ENCODE measurements around the gene DLX1.
"Not testable (repeated sequence)": the region's sequence is repeated elsewhere in the genome, so short reads cannot be mapped to it uniquely, and the experiment has no call there.

DLX1 gene

DNA sequence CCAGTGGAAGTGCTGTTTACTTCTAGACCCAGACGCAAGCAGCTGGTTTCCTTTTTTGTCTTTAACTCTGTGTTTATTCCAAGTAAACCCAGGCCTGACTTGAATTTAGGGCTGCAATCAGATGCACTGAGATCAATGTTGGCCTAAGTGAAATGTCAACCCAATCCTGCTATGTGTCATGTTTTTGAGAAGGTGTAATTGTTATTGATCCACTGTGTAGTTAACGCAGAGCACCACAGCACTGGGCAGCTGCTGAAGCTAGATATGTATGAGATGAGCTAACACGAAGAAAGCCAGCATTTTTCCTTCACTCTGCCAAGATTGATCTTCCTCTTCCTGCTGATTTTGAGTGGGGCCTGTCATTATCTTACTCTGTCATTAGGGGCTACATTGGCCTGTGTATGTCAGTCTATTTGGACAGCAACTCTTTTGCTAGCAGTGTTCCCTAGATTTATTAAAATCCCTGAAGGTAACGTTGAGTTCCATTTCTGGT lies 18.9 kb upstream of the DLX1 start:
- no peak overlapping the region for H3K4me3 ChIP-seq (ENCODE audit: low read depth in 1 of 2, low read length in 2 of 2)
- no peak overlapping the region for H3K9ac ChIP-seq (ENCODE audit: low read depth in 1 of 2, low read length in 2 of 2)
- H3K4me1 ChIP-seq (ENCODE audit: control insufficient read depth in 1 of 2, insufficient read depth in 2 of 2, low read length in 2 of 2): no peaks in the 10 kb centered on the region
- H3K27me3 ChIP-seq (ENCODE audit: control insufficient read depth in 1 of 2, insufficient read depth in 2 of 2, low read length in 2 of 2): no peaks in the 10 kb centered on the region
- H3K9me3 ChIP-seq (ENCODE audit: control insufficient read depth in 1 of 2, low read length in 2 of 2): no peaks in the 10 kb centered on the region
- H3K36me3 ChIP-seq (ENCODE audit: control insufficient read depth in 1 of 2, insufficient read depth in 2 of 2, low read length in 2 of 2): no peaks in the 10 kb centered on the region
- no peak overlapping the region for H3K27ac ChIP-seq (ENCODE audit: low read depth, low read length)

DNA sequence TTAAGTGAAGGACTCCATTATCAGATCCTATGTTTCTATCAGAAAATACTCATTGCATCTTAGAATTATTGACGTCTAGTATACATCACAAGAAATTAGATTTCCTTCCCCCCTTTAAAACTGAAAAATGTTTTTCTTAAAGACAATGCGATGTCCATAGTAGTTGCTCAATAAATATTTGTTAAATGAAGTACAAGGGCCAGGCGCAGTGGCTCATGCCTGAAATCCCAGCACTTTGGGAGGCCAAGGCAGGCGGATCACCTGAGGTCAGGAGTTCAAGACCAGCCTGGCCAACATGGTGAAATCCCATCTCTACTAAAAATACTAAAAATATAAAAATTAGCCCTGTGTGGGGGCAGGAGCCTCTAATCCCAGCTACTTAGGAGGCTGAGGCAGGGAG lies 17.4 kb upstream of the DLX1 start:
- not testable (repeated sequence) for H3K27ac ChIP-seq (ENCODE audit: low read depth, low read length); H3K9me3 ChIP-seq (ENCODE audit: control insufficient read depth in 1 of 2, low read length in 2 of 2); H3K4me3 ChIP-seq (ENCODE audit: low read depth in 1 of 2, low read length in 2 of 2); H3K4me1 ChIP-seq (ENCODE audit: control insufficient read depth in 1 of 2, insufficient read depth in 2 of 2, low read length in 2 of 2); H3K27me3 ChIP-seq (ENCODE audit: control insufficient read depth in 1 of 2, insufficient read depth in 2 of 2, low read length in 2 of 2); H3K9ac ChIP-seq (ENCODE audit: low read depth in 1 of 2, low read length in 2 of 2); H3K36me3 ChIP-seq (ENCODE audit: control insufficient read depth in 1 of 2, insufficient read depth in 2 of 2, low read length in 2 of 2)

DNA sequence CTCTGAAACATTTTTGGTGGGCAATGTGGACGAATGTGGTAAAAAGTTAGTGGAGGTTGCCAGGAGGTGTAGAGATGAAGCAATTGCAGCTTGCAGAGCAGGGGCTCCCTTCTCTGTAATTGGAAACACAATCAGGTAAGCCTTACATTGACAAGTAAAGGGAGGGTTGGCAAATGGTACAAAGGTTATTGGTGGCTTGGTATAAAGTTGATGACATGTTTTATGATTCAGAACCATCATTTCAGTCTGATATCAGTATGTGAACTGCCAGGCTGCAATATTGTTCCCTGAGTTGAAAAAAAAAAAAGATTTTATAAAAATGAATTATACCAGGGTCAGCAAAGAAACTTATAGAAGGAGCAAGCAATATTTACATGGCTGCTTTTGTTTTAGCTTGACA lies 14.4 kb upstream of the DLX1 start:
- Histone ChIP-seq H3K27ac (ENCODE audit: low read depth, low read length) (no peak overlapping the region), H3K27me3 (ENCODE audit: control insufficient read depth in 1 of 2, insufficient read depth in 2 of 2, low read length in 2 of 2) (peaks cover 0 to 5% of the 10 kb centered on the region in 2 donors), H3K9me3 (ENCODE audit: control insufficient read depth in 1 of 2, low read length in 2 of 2) (no peaks in the 10 kb centered on the region), H3K36me3 (ENCODE audit: control insufficient read depth in 1 of 2, insufficient read depth in 2 of 2, low read length in 2 of 2) (no peaks in the 10 kb centered on the region), H3K9ac (ENCODE audit: low read depth in 1 of 2, low read length in 2 of 2) (no peak overlapping the region), H3K4me1 (ENCODE audit: control insufficient read depth in 1 of 2, insufficient read depth in 2 of 2, low read length in 2 of 2) (no peaks in the 10 kb centered on the region), H3K4me3 (ENCODE audit: low read depth in 1 of 2, low read length in 2 of 2) (no peak overlapping the region)

DNA sequence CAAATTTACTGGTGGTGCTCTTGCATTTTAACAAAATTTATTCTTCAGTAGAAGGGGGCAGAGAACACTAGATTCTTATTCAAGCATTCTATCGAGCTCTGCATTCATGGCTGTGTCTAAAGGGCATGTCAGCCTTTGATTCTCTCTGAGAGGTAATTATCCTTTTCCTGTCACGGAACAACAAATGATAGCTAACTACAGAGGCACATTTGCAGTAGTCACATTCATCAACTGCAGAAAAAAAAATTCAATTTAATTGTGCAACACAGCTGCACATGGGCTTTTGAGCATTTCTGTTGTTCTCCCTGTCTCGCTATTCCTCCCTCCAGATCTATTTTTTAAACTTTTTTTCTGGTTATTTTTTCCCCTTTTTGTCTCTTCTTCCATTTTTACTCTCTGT lies 13.0 kb upstream of the DLX1 start:
- H3K27ac ChIP-seq (ENCODE audit: low read depth, low read length): no peak overlapping the region
- no peaks in the 10 kb centered on the region for H3K4me1 ChIP-seq (ENCODE audit: control insufficient read depth in 1 of 2, insufficient read depth in 2 of 2, low read length in 2 of 2)
- peaks cover 0 to 5% of the 10 kb centered on the region in 2 donors for H3K27me3 ChIP-seq (ENCODE audit: control insufficient read depth in 1 of 2, insufficient read depth in 2 of 2, low read length in 2 of 2)
- H3K4me3 ChIP-seq (ENCODE audit: low read depth in 1 of 2, low read length in 2 of 2): no peak overlapping the region
- H3K36me3 ChIP-seq (ENCODE audit: control insufficient read depth in 1 of 2, insufficient read depth in 2 of 2, low read length in 2 of 2): no peaks in the 10 kb centered on the region
- no peak overlapping the region for H3K9ac ChIP-seq (ENCODE audit: low read depth in 1 of 2, low read length in 2 of 2)
- no peaks in the 10 kb centered on the region for H3K9me3 ChIP-seq (ENCODE audit: control insufficient read depth in 1 of 2, low read length in 2 of 2)

DNA sequence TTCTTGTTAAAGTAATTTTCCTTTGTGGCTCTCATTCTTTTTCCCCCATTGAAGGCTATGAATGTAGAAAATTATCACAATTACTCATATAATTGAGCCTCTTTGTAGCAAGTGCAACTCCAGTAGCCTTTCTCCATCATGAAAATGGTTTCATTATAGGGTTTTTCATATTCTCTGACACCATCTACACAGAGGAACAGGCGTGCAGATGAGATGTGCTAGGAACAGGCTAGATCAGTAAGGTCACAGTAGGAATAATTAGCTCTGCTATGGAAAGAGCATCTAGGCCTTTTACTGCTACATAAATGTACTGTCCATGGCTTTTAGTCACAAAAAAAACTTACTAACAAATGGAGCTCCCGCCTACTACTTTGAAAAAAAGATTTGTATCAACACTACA lies 12.6 kb upstream of the DLX1 start:
- Histone ChIP-seq H3K4me3 (ENCODE audit: low read depth in 1 of 2, low read length in 2 of 2) (no peak overlapping the region), H3K27me3 (ENCODE audit: control insufficient read depth in 1 of 2, insufficient read depth in 2 of 2, low read length in 2 of 2) (peaks cover 0 to 5% of the 10 kb centered on the region in 2 donors), H3K9me3 (ENCODE audit: control insufficient read depth in 1 of 2, low read length in 2 of 2) (no peaks in the 10 kb centered on the region), H3K27ac (ENCODE audit: low read depth, low read length) (no peak overlapping the region), H3K4me1 (ENCODE audit: control insufficient read depth in 1 of 2, insufficient read depth in 2 of 2, low read length in 2 of 2) (no peaks in the 10 kb centered on the region), H3K9ac (ENCODE audit: low read depth in 1 of 2, low read length in 2 of 2) (no peak overlapping the region), H3K36me3 (ENCODE audit: control insufficient read depth in 1 of 2, insufficient read depth in 2 of 2, low read length in 2 of 2) (no peaks in the 10 kb centered on the region)

DNA sequence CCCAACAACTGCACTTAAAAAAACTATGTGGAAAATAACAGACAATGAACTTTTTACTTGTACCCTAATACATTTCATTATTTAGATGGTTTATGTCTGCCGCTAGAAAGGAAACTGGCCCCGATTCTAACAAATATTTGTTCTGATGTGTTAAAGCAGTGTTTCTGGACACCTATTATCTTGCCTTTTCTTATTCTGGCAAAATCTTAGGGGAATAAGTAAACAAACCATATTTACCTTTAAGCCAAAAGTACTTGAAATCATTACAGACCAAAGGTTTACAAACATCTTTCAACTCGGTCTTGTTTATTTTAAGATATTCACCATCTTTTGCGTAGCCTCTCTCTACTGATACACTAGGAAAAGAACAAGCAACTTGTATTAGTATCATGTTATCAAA lies 11.8 kb upstream of the DLX1 start:
- no peak overlapping the region for H3K27ac ChIP-seq (ENCODE audit: low read depth, low read length)
- no peak overlapping the region for H3K4me3 ChIP-seq (ENCODE audit: low read depth in 1 of 2, low read length in 2 of 2)
- peaks cover 2 to 12% of the 10 kb centered on the region in 2 donors for H3K27me3 ChIP-seq (ENCODE audit: control insufficient read depth in 1 of 2, insufficient read depth in 2 of 2, low read length in 2 of 2)
- no peaks in the 10 kb centered on the region for H3K36me3 ChIP-seq (ENCODE audit: control insufficient read depth in 1 of 2, insufficient read depth in 2 of 2, low read length in 2 of 2)
- H3K9me3 ChIP-seq (ENCODE audit: control insufficient read depth in 1 of 2, low read length in 2 of 2): no peaks in the 10 kb centered on the region
- no peak overlapping the region for H3K9ac ChIP-seq (ENCODE audit: low read depth in 1 of 2, low read length in 2 of 2)
- H3K4me1 ChIP-seq (ENCODE audit: control insufficient read depth in 1 of 2, insufficient read depth in 2 of 2, low read length in 2 of 2): no peaks in the 10 kb centered on the region

DNA sequence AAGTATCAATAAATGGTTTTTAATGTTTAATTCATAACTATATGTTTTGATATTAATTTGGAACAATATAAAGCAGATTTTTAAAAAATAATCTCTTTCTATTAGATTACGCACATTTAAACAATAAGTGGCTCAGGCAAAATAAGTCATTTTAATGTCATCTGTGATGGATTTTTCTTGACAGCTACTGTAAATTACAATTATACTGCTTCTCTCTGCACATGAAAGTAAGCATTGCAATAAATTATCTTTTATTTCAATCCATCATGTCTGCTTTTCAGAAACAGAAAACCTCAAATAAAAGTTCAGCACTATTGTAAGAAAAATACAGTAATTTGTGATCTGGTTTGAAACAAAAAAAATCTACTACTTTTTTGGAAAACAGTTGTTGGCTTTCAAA lies 11.1 kb upstream of the DLX1 start:
- no peaks in the 10 kb centered on the region for H3K4me1 ChIP-seq (ENCODE audit: control insufficient read depth in 1 of 2, insufficient read depth in 2 of 2, low read length in 2 of 2)
- H3K9ac ChIP-seq (ENCODE audit: low read depth in 1 of 2, low read length in 2 of 2): no peak overlapping the region
- no peak overlapping the region for H3K27ac ChIP-seq (ENCODE audit: low read depth, low read length)
- no peaks in the 10 kb centered on the region for H3K9me3 ChIP-seq (ENCODE audit: control insufficient read depth in 1 of 2, low read length in 2 of 2)
- H3K27me3 ChIP-seq (ENCODE audit: control insufficient read depth in 1 of 2, insufficient read depth in 2 of 2, low read length in 2 of 2): peaks cover 9 to 18% of the 10 kb centered on the region in 2 donors
- H3K36me3 ChIP-seq (ENCODE audit: control insufficient read depth in 1 of 2, insufficient read depth in 2 of 2, low read length in 2 of 2): no peaks in the 10 kb centered on the region
- H3K4me3 ChIP-seq (ENCODE audit: low read depth in 1 of 2, low read length in 2 of 2): no peak overlapping the region

DNA sequence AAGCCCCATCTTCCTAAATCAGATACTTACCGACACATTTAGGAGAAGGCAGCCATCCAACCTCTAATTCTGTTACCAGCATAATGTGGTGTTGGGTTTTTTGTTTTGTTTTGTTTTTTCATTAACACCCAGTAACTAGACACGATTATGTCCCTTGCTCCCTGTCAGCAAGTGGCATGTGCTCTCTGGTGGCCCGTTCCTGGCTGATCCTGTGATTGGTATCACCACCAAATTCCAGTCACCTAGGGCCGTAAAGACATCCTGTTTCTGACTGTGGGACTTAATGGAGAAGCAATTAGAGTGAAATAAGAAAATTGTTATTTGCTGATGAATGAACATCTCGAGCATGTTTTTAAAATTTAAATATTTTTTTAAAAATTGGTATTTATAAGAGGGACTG lies 5.9 kb upstream of the DLX1 start:
- Histone ChIP-seq H3K36me3 (ENCODE audit: control insufficient read depth in 1 of 2, insufficient read depth in 2 of 2, low read length in 2 of 2) (no peaks in the 10 kb centered on the region), H3K4me1 (ENCODE audit: control insufficient read depth in 1 of 2, insufficient read depth in 2 of 2, low read length in 2 of 2) (peaks cover 11 to 24% of the 10 kb centered on the region in 2 donors), H3K27ac (ENCODE audit: low read depth, low read length) (no peak overlapping the region), H3K27me3 (ENCODE audit: control insufficient read depth in 1 of 2, insufficient read depth in 2 of 2, low read length in 2 of 2) (peaks cover 61 to 66% of the 10 kb centered on the region in 2 donors), H3K9me3 (ENCODE audit: control insufficient read depth in 1 of 2, low read length in 2 of 2) (no peaks in the 10 kb centered on the region), H3K9ac (ENCODE audit: low read depth in 1 of 2, low read length in 2 of 2) (no peak overlapping the region), H3K4me3 (ENCODE audit: low read depth in 1 of 2, low read length in 2 of 2) (no peak overlapping the region)

DNA sequence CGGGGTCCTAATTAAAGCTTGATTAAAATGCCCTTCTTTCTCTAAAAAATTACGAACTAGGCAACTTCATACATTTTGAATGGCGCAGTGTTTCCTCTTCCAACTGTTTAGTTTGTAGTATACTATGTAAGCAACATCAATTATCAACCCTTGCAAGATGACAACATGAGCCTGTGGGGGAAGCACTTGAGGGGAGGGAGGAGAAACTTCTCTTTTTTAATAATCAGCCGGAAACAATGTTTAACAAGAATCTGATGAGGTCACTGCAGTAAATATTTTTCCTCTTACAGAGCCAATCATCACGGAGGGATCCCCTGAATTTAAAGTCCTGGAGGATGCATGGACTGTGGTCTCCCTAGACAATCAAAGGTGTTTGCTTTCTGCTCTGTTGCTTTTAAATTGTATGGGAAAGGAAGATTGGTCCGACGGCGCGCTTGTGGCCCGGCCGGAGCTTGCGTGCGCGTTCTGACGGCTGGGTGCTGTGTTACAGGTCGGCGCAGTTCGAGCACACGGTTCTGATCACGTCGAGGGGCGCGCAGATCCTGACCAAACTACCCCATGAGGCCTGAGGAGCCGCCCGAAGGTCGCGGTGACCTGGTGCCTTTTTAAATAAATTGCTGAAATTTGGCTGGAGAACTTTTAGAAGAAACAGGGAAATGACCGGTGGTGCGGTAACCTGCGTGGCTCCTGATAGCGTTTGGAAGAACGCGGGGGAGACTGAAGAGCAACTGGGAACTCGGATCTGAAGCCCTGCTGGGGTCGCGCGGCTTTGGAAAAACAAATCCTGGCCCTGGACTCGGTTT lies 5.3 kb upstream of the DLX1 start:
- no peaks in the 10 kb centered on the region for H3K36me3 ChIP-seq (ENCODE audit: control insufficient read depth in 1 of 2, insufficient read depth in 2 of 2, low read length in 2 of 2)
- no peaks in the 10 kb centered on the region for H3K9me3 ChIP-seq (ENCODE audit: control insufficient read depth in 1 of 2, low read length in 2 of 2)
- H3K4me1 ChIP-seq (ENCODE audit: control insufficient read depth in 1 of 2, insufficient read depth in 2 of 2, low read length in 2 of 2): peaks cover 16 to 30% of the 10 kb centered on the region in 2 donors
- H3K9ac ChIP-seq (ENCODE audit: low read depth in 1 of 2, low read length in 2 of 2): no peak overlapping the region
- H3K4me3 ChIP-seq (ENCODE audit: low read depth in 1 of 2, low read length in 2 of 2): no peak overlapping the region
- H3K27ac ChIP-seq (ENCODE audit: low read depth, low read length): no peak overlapping the region
- peaks cover 67 to 72% of the 10 kb centered on the region in 2 donors for H3K27me3 ChIP-seq (ENCODE audit: control insufficient read depth in 1 of 2, insufficient read depth in 2 of 2, low read length in 2 of 2)

DNA sequence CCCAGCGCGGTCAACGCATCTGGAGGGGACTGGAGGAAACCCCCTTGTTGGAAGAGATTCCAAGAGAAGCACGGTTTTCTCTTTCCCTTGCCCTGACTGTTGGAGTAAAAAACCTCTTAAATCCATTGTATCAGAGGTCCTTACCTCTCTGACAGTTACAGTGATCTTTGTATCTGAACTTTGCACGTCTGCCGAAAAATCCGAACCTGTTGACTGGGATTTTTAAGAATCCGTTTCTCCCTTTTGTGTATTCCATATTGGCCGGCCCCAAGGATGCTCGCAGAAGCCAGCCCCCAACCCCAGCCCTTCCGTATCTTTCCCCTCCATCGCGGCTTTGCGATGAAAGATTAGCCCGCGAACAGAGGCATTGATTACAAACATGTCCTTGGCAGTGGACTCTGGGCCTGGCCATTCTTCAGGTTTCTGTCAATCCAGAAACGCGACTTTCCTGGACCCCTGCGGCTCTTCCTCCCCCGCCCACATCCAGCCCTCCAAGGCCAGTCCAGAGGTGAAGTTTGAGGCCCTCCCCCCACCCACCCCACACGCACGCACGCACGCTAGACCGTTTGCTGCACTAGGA lies 4.6 kb upstream of the DLX1 start:
- Histone ChIP-seq H3K27ac (ENCODE audit: low read depth, low read length) (no peak overlapping the region), H3K4me3 (ENCODE audit: low read depth in 1 of 2, low read length in 2 of 2) (peak overlapping the region in 1 of 2 donors; percentile 8), H3K9me3 (ENCODE audit: control insufficient read depth in 1 of 2, low read length in 2 of 2) (no peaks in the 10 kb centered on the region), H3K4me1 (ENCODE audit: control insufficient read depth in 1 of 2, insufficient read depth in 2 of 2, low read length in 2 of 2) (peaks cover 21 to 37% of the 10 kb centered on the region in 2 donors), H3K9ac (ENCODE audit: low read depth in 1 of 2, low read length in 2 of 2) (no peak overlapping the region), H3K27me3 (ENCODE audit: control insufficient read depth in 1 of 2, insufficient read depth in 2 of 2, low read length in 2 of 2) (peaks cover 72 to 74% of the 10 kb centered on the region in 2 donors), H3K36me3 (ENCODE audit: control insufficient read depth in 1 of 2, insufficient read depth in 2 of 2, low read length in 2 of 2) (no peaks in the 10 kb centered on the region)

Data from duodenal mucosa (tissue), 2 donors.